ENCODE data around the gene CARMIL1.

- TF ChIP-seq, protein P1, sequence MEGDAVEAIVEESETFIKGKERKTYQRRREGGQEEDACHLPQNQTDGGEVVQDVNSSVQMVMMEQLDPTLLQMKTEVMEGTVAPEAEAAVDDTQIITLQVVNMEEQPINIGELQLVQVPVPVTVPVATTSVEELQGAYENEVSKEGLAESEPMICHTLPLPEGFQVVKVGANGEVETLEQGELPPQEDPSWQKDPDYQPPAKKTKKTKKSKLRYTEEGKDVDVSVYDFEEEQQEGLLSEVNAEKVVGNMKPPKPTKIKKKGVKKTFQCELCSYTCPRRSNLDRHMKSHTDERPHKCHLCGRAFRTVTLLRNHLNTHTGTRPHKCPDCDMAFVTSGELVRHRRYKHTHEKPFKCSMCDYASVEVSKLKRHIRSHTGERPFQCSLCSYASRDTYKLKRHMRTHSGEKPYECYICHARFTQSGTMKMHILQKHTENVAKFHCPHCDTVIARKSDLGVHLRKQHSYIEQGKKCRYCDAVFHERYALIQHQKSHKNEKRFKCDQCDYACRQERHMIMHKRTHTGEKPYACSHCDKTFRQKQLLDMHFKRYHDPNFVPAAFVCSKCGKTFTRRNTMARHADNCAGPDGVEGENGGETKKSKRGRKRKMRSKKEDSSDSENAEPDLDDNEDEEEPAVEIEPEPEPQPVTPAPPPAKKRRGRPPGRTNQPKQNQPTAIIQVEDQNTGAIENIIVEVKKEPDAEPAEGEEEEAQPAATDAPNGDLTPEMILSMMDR (IDR thresholded peaks at IDR 0.05; ENCODE audit: low read depth, low read length): no peak
- no peak for TF ChIP-seq EZH2phosphoT487 (IDR thresholded peaks at IDR 0.05; ENCODE audit: low read depth)
Measured at GRCh38 chr6:25456249-25457040, 177.3 kb downstream of the CARMIL1 start.
